Urinary bladder (tissue), 4 donors: Measurements from ENCODE around the gene WWC2. TPM values are rescaled to one million over a fixed set of nuclear protein-coding genes. Genes with fewer than 3 reads are reported as not detected.

Experiments
- DNase-seq: peaks from one replicate; pipeline ENCODE4 v3.0.0-alpha.2; 2015; ENCODE audit errors: extremely low spot score
- H3K27ac ChIP-seq: one replicate; pipeline ENCODE4 v1.5.1; 2013; ENCODE audit warnings: low read depth, mild to moderate bottlenecking, moderate library complexity
- H3K36me3 ChIP-seq: one replicate; pipeline ENCODE4 v1.6.1; 2013; ENCODE audit warnings: mild to moderate bottlenecking, moderate library complexity; ENCODE audit not compliant: insufficient read depth
- H3K4me1 ChIP-seq: one replicate; pipeline ENCODE4 v1.6.1; 2013; ENCODE audit warnings: mild to moderate bottlenecking, moderate library complexity; ENCODE audit not compliant: insufficient read depth
- H3K4me3 ChIP-seq: one replicate; pipeline ENCODE4 v1.5.1; 2013; ENCODE audit warnings: low read depth, low read length
- WGBS: extraction: QIAGEN DNeasy Blood & Tissue Kit; methylation state at CpG from one replicate; pipeline ENCODE4 v1.1.7; 2013; 5-methylcytosine and 5-hydroxymethylcytosine counted together
- polyA plus RNA-seq: library from polyadenylated mRNA; stranded (reverse); fragments of 200-250 nt; gene quantifications from one replicate; pipeline ENCODE4 v1.2.3, GENCODE V29; 2013
- total RNA-seq: library from RNA; depleted of rRNA; stranded (reverse); fragments of >200 nt; gene quantifications from one replicate; pipeline ENCODE4 v1.2.3, GENCODE V29; 2014
- donor health status: healthy with polysubstance abuse.
- donor health status: healthy.

WWC2 gene
- total RNA-seq = 42.0 TPM
- polyA plus RNA-seq = 10.8 TPM

DNA sequence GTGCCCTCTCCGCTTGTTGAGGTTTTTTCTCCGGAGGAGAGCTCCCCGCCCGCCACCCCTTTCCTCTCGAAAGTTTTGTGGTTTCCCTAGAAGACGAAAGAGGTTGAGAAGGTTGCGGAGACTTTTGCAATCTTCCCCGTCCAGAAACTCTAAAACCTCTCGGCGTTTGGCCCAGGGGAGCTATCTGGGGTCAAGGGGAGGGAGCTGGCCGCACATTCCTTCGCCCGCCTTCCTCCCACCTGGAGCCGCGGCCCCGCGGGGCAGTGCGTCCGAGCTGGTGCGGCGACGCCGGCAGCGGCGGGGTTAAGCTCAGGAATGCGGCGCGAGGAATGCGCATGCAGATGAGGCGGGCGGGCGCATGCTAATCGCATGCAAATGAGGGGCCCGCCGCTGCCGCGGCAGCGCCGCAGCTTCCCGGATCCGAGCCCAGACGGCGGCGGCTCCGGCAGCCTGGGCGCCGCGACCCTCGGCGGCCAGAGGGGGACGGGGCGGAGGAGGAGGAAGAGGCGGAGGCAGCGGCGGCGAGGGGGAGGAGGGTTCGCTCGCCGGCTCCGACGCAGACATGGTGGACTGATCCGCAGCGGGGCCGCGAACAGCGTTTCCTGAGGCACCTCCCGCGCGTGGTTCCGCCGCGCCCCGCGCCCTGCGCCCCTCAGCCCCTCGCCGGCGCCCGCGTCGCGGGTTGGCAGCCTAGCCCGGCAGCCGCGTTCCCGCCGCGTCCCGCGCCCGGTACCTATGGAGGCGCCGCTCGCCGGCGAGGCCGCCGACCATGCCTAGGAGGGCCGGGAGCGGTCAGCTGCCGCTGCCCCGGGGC is at the start of gene WWC2:
TSS of gene WWC2 (plus strand) at position 535 of the 814 bp plus-strand sequence. CDS start at position 770, 235 bp downstream.
- DNase-seq = peak; percentile 47
- Histone ChIP-seq H3K4me1 (peaks cover 2% of the 10 kb centered on the region), H3K4me3 (peak within 1 kb of the TSS; percentile 89), H3K36me3 (no peaks in the 10 kb centered on the region), H3K27ac (peak within 1 kb of the TSS; percentile 89)
- under 1% methylated on average over 102 of the region's 102 CpGs for WGBS

DNA sequence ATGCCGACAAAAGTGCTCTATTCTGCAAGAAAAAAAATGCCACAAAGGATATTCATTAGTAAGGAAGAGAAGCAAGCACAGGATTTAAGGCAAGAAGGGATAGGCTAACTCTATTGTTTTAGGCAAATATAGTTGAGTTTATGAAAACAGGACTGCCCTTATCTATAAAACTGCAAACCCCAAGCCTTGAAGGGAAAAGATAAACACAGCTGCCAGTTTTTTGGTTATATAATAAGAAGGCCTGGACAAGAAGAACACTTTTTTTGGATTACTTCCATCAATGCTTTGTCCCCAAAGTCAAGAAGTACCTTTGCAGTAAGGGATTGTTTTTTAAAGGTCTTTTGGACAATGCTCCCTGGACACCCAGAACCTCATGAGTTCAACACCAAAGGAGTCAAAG is 45.4 kb upstream of the WWC2 start:
- no peaks in the 10 kb centered on the region for H3K36me3 ChIP-seq
- 89% methylated on average over 1 of the region's 1 CpG for WGBS

DNA sequence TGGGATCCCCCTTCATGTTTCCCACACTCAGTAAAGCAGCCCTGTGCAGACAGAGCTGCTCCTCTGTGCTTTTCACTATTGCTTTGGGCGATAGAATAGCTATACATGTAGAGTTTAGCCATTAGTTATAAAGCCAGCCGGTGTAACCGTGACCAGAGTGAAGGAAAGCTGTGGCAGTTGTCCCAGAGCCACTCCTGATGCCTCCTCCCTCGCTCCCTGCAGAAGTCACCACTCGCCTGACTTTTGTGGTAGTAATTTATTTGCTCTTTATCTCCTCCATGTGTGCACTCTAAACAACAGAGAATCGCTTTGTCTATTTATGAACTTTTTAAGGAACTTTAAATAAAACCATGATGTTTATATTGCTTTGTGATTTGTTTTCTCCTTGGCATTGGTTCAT is 41.8 kb upstream of the WWC2 start:
- DNase-seq = no peak
- H3K4me3 ChIP-seq = no peak overlapping the region

More for the DNA sequence above, 45.4 kb upstream of the WWC2 start:
- Histone ChIP-seq H3K4me3 (no peak overlapping the region), H3K27ac (no peak overlapping the region), H3K4me1 (no peaks in the 10 kb centered on the region)
- DNase-seq = no peak

DNA sequence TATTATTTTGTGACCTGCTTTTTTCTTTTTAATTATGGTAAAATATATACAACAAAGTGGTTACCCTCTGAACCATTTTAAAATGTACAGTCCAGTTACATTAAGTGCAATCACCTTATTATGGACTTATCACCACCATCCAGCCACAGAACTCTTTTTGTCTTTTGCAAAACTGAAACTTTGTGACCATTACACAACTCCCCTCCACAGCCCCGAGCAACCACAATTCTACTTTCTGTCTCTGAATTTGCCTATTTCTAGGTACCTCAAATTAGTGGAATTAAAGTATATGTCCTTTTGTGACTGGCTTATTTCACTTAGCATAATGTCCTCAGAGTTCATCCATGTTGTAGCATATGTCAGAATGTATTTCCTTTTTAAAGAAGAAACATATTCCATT is 39.3 kb upstream of the WWC2 start:
- H3K4me1 ChIP-seq = no peaks in the 10 kb centered on the region
- no peak overlapping the region for H3K27ac ChIP-seq
- H3K4me3 ChIP-seq = no peak overlapping the region
- no peaks in the 10 kb centered on the region for H3K36me3 ChIP-seq
- DNase-seq = no peak
- WGBS = 84% methylated on average over 1 of the region's 1 CpG

More for the DNA sequence above, 41.8 kb upstream of the WWC2 start:
- Histone ChIP-seq H3K36me3 (no peaks in the 10 kb centered on the region), H3K4me1 (no peaks in the 10 kb centered on the region), H3K27ac (no peak overlapping the region)
- 44% methylated on average over 6 of the region's 6 CpGs for WGBS

DNA sequence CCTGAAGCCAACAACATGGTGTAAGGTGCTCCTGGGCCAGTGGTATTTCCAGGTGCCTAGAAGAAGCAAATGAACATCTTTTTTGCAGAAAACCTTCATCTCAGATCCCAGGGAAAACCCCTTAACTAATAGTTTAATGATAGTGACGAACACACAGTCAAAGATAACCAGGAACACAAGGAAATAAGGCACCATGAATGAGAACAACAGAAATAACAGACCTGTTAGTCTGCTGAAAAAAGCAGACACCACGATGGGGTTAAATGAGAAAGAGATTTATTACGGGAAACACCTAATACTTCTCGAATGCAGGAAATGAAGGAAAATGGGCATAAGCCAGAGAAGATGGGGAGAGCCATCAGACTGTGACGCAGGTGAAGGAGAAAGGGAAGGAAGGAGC is 30.6 kb upstream of the WWC2 start:
- H3K4me1 ChIP-seq = no peaks in the 10 kb centered on the region
- H3K36me3 ChIP-seq = no peaks in the 10 kb centered on the region
- no peak overlapping the region for H3K27ac ChIP-seq
- WGBS = 88% methylated on average over 5 of the region's 5 CpGs
- H3K4me3 ChIP-seq = no peak overlapping the region
- DNase-seq = no peak

DNA sequence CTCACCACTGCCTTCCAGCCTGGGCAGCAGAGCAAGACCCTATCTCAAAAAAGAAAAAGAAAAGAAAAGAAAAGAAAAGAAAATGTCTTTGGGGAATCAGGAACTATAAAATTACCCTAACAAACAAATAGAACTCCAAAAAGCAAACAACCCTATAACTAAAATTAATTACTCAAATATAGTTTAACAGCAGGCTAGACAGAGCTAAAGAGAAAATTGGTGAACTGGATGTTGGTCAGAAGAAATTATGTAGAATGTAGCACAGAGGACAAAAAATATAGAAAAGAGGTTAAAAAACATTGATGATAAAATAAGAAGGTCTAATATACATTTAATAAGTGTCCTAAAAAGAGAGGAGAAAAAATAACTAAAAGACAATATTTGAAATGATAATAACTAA is 27.8 kb upstream of the WWC2 start:
- H3K27ac ChIP-seq = no peak overlapping the region
- H3K4me1 ChIP-seq = no peaks in the 10 kb centered on the region
- H3K4me3 ChIP-seq = no peak overlapping the region
- DNase-seq = no peak
- H3K36me3 ChIP-seq = no peaks in the 10 kb centered on the region

DNA sequence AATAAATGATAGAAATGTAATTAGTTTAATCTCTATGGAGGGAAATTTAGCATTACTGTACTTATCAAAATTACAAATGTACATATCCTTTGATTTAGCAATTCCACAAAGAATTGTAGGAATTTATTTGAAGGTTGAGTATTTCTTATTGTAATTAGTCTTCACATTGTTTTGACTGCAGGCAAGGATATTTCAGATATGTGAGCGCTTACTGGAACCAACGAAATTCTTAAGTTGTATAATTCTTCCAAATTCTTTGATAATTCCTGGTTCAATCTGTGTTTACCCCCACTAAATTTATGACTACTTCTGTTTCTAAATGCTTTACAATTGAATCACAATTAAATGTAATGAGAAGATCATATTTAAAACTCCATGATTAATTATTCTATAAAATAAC is 26.9 kb upstream of the WWC2 start:
- 91% methylated on average over 2 of the region's 2 CpGs for WGBS
- no peak overlapping the region for H3K27ac ChIP-seq
- H3K4me3 ChIP-seq = no peak overlapping the region
- no peak for DNase-seq
- no peaks in the 10 kb centered on the region for H3K36me3 ChIP-seq
- no peaks in the 10 kb centered on the region for H3K4me1 ChIP-seq

DNA sequence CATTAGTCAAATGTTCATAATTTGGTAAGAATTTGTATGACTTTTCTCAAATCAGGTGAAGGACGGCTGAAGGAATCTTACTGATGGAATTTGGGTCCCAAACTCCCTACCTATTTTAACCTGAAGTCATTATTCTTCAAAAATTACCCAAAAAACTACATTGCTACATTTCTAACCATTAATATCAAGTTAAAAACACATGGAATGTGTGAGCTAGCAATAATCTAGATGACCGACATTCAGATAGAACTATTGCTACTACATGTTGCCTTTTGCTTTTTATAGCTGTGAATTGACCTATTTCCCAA is 25.3 kb upstream of the WWC2 start:
- Histone ChIP-seq H3K4me3 (no peak overlapping the region), H3K4me1 (no peaks in the 10 kb centered on the region), H3K27ac (no peak overlapping the region), H3K36me3 (no peaks in the 10 kb centered on the region)
- 32% methylated on average over 2 of the region's 2 CpGs for WGBS
- DNase-seq = no peak

DNA sequence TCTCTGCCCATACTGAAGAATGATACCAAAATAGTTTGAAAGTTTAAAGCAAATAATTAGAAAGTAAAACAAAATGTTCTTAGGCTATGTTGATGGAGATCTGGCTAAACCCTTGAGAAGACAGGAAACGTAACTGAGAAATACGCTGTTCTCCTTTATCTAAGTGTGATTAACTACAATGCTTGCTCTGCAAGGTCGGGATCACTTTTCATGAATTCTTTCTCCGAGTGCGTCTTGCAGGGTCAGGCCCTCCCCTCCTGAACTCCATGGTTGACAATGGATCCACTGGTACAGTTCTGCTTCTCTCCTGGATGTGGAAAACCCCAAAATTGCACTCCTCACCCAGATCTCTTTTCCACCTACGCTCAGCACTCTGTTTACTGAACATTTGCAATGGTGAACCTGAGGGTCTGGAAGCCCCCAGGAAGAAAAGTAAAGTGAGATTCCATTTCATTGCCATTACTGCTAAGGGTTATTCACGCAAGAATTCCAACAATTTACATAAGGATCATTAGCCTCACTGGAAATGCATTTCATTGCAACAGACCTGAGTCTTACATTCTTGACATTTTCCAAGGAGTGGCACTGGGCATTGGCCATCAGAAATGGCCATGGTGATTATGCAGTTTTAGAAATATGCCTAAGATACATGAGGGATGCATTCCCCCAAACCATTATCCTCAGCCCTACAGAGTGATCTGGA is 24.6 kb upstream of the WWC2 start:
- no peak for DNase-seq
- Histone ChIP-seq H3K4me1 (no peaks in the 10 kb centered on the region), H3K4me3 (no peak overlapping the region), H3K27ac (no peak overlapping the region), H3K36me3 (no peaks in the 10 kb centered on the region)
- WGBS = 84% methylated on average over 7 of the region's 7 CpGs

DNA sequence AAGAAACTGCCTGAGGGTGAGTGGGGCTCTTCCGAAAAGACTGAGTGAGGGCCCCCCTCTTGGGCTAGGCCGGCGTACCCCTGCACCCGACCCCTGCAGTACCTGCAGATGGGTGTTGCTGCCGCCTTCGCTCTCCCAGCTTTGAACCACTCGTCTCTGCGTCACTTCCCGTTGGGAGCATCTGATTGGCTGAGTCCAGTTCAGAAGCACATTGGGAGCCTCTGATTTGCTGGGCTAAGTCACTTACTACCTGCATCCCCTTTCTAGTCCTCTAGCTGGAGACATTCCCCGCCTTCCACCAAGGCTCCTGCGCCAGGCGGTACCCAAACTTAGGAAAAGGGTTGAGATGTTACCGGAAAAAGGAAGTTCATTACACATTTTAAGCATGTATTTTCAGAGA is 20.4 kb upstream of the WWC2 start:
- H3K4me3 ChIP-seq = no peak overlapping the region
- no peaks in the 10 kb centered on the region for H3K36me3 ChIP-seq
- no peak overlapping the region for H3K27ac ChIP-seq
- DNase-seq = no peak
- WGBS = 97% methylated on average over 13 of the region's 13 CpGs
- H3K4me1 ChIP-seq = no peaks in the 10 kb centered on the region

DNA sequence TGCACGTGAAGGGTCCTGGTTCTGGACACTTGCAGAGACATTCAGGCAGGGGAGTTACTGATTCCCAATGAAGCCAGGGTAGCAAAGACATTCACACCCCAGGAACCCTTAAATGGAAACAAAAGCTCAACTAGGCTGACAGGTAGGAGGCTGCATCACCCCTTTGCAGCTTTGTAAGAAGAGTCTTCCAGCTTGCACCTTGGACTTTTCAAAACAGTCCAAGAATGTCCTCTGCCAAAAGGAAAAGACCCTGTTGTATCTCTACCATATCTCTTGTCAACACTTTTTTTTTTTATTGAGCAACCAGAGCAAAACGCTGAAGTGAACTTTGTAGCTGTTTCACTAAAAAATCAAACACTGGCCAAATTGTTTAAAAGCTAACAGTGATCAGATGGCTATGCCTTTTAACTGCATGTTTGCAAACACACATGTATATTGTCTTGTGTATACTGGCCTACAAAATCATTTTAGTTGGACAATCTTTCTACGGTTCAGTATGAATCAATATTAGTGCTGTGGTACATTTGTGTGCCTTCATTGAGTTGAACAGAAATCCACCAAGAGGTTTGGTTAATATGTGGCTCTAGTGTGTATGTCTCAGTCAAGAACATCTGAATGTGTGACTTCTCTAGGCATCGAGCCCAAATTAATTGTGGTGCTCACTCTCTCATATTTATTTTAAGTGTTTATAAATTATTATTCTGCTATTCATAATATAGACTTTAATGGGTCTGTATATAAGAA is 18.5 kb upstream of the WWC2 start:
- H3K4me3 ChIP-seq = no peak overlapping the region
- WGBS = 57% methylated on average over 4 of the region's 4 CpGs
- H3K4me1 ChIP-seq = no peaks in the 10 kb centered on the region
- no peaks in the 10 kb centered on the region for H3K36me3 ChIP-seq
- H3K27ac ChIP-seq = no peak overlapping the region
- DNase-seq = no peak

DNA sequence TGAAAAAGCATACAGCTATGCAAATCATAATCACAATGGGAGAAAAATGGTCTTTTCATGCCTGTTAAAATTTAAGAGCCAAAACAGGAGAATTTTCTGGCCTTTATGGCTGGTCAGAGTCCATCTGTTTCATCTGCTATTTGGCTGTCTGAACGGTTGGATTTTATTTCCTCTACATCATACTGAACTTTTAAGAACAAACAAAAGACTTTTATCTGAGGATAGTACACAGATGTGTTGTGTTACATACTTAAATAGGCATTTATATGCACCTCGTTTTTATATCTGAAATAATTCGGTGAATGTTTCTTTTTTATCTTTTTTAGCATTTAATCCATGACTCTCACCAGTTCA is 18.0 kb upstream of the WWC2 start:
- no peak overlapping the region for H3K4me3 ChIP-seq
- no peak for DNase-seq
- no peak overlapping the region for H3K27ac ChIP-seq
- H3K36me3 ChIP-seq = no peaks in the 10 kb centered on the region
- WGBS = 27% methylated on average over 3 of the region's 3 CpGs
- H3K4me1 ChIP-seq = no peaks in the 10 kb centered on the region

DNA sequence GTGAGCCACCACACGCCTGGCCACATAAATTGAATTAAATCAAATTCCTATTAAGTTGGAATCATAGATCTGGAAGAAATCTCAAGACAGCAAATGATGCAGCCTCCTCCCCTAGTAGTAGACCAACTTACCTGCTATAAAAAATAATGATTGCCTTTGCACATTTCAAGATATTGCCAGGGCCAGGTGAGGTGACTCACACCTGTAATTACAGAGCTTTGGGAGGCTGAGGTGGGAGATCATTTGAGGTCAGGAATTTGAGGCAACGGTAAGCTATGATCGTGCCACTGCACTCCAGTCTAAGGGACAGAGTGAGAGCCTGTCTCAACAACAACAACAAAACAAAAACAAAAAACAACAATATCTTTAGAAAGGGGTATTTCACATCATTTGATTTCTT is 17.0 kb upstream of the WWC2 start:
- H3K27ac ChIP-seq = no peak overlapping the region
- WGBS = 94% methylated on average over 3 of the region's 3 CpGs
- no peak for DNase-seq
- no peaks in the 10 kb centered on the region for H3K36me3 ChIP-seq
- H3K4me3 ChIP-seq = no peak overlapping the region
- no peaks in the 10 kb centered on the region for H3K4me1 ChIP-seq
